ENCODE results near the gene NXPH2. TPM values are rescaled to one million over a fixed set of nuclear protein-coding genes. Genes with fewer than 3 reads are reported as not detected.

The NXPH2 gene
- total RNA-seq, 2 experiments from 2014 or later = not detected

GRCh38 chr2:138780446-138780880 lies 273 bp upstream of the NXPH2 start:
- H3K27me3 ChIP-seq (ENCODE audit: control insufficient read depth in 1 of 2, insufficient read depth in 2 of 2, low read length in 2 of 2) = peaks cover 22 to 36% of the 10 kb centered on the region in 2 experiments
- CTCF ChIA-PET = no interaction called here
- POLR2A ChIA-PET = no interaction called here
- Mint-ChIP-seq H3K4me1 (ENCODE audit: low read depth) (peaks cover 4% of the 10 kb centered on the region), H3K27me3 (peaks cover 44% of the 10 kb centered on the region), H3K4me3 (no peak overlapping the region), H3K27ac (no peak overlapping the region), H3K36me3 (ENCODE audit: low read depth) (no peaks in the 10 kb centered on the region), H3K9me3 (no peaks in the 10 kb centered on the region)
- no peak overlapping the region for H3K4me3 ChIP-seq (ENCODE audit: low read length)
- intact Hi-C loops (cut with DNase I, micrococcal nuclease) = no loop called here
- no peaks in the 10 kb centered on the region for H3K4me1 ChIP-seq (ENCODE audit: insufficient read depth, low read length)
- H3K27ac ChIP-seq (ENCODE audit: low read depth in 1 of 2, low read length in 2 of 2) = no peak overlapping the region
- no peaks in the 10 kb centered on the region for H3K9me3 ChIP-seq (ENCODE audit: control insufficient read depth in 1 of 2, insufficient read depth in 1 of 2, low read length in 2 of 2)
- no peaks in the 10 kb centered on the region for H3K36me3 ChIP-seq (ENCODE audit: insufficient read depth, low read length)
- ATAC-seq (ENCODE audit: poor library complexity) = no peak
- DNase-seq = no peak
- TF ChIP-seq, protein P1, sequence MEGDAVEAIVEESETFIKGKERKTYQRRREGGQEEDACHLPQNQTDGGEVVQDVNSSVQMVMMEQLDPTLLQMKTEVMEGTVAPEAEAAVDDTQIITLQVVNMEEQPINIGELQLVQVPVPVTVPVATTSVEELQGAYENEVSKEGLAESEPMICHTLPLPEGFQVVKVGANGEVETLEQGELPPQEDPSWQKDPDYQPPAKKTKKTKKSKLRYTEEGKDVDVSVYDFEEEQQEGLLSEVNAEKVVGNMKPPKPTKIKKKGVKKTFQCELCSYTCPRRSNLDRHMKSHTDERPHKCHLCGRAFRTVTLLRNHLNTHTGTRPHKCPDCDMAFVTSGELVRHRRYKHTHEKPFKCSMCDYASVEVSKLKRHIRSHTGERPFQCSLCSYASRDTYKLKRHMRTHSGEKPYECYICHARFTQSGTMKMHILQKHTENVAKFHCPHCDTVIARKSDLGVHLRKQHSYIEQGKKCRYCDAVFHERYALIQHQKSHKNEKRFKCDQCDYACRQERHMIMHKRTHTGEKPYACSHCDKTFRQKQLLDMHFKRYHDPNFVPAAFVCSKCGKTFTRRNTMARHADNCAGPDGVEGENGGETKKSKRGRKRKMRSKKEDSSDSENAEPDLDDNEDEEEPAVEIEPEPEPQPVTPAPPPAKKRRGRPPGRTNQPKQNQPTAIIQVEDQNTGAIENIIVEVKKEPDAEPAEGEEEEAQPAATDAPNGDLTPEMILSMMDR (IDR thresholded peaks at IDR 0.05) = no peak

DNA sequence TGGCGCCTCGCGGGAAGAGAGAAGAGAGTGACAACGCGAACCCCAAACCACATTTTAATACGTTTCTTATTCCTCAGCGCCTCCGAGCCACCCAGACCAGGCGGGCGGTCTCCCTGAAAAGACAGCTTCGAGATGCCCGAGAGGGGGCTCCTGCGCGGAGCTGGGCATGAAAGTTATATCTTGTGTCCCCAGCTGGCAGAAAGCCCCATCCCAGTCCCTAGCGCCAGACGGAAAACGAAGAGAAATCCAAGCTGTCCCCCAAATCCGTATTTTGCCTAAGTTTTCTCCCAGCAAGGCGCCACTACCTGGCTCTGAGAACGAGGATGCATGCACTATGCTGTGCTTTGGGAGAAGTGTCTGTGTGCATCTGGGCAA lies 797 bp downstream of the NXPH2 start:
- DNase-seq (no peak), ATAC-seq (ENCODE audit: poor library complexity) (no peak)
- H3K27ac ChIP-seq (ENCODE audit: low read depth in 1 of 2, low read length in 2 of 2) = no peak overlapping the region
- CTCF ChIA-PET = no interaction called here
- H3K36me3 ChIP-seq (ENCODE audit: insufficient read depth, low read length) = no peaks in the 10 kb centered on the region
- no peak overlapping the region for H3K4me3 Mint-ChIP-seq
- H3K4me3 ChIP-seq (ENCODE audit: low read length) = no peak overlapping the region
- peaks cover 22 to 39% of the 10 kb centered on the region in 2 experiments for H3K27me3 ChIP-seq (ENCODE audit: control insufficient read depth in 1 of 2, insufficient read depth in 2 of 2, low read length in 2 of 2)
- peaks cover 44% of the 10 kb centered on the region for H3K27me3 Mint-ChIP-seq
- TF ChIP-seq, protein P1 (IDR thresholded peaks at IDR 0.05) = no peak
- H3K9me3 ChIP-seq (ENCODE audit: control insufficient read depth in 1 of 2, insufficient read depth in 1 of 2, low read length in 2 of 2) = no peaks in the 10 kb centered on the region
- peaks cover 4% of the 10 kb centered on the region for H3K4me1 Mint-ChIP-seq (ENCODE audit: low read depth)
- no peak overlapping the region for H3K27ac Mint-ChIP-seq
- no peaks in the 10 kb centered on the region for H3K4me1 ChIP-seq (ENCODE audit: insufficient read depth, low read length)
- H3K9me3 Mint-ChIP-seq = no peaks in the 10 kb centered on the region
- H3K36me3 Mint-ChIP-seq (ENCODE audit: low read depth) = no peaks in the 10 kb centered on the region
- intact Hi-C loops (cut with DNase I, micrococcal nuclease) = no loop called here
- POLR2A ChIA-PET = no interaction called here

DNA sequence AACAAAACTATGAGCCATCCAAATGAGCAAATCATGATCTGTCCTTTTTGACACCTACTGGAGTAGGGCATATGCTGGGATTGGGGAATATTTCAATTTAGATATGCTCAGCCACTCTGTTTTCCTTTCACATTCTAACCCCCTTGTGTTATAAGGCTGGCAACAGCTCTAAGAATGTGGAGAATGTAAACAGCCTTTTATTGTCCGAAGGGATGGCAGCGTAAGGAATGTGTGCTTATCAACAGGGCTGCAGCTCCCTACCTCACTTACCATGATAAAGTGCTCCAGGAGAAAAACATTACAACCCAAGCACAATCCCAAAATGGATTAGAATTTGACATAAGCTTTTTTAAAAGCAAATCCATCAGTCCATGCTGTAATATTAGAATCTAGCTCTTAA lies 2.2 kb downstream of the NXPH2 start:
- Mint-ChIP-seq H3K36me3 (ENCODE audit: low read depth) (no peaks in the 10 kb centered on the region), H3K27me3 (peaks cover 38% of the 10 kb centered on the region), H3K4me1 (ENCODE audit: low read depth) (peaks cover 4% of the 10 kb centered on the region), H3K9me3 (no peaks in the 10 kb centered on the region), H3K27ac (no peak overlapping the region), H3K4me3 (no peak overlapping the region)
- intact Hi-C loops (cut with DNase I, micrococcal nuclease) = no loop called here
- Histone ChIP-seq H3K9me3 (ENCODE audit: control insufficient read depth in 1 of 2, insufficient read depth in 1 of 2, low read length in 2 of 2) (no peaks in the 10 kb centered on the region), H3K27ac (ENCODE audit: low read depth in 1 of 2, low read length in 2 of 2) (no peak overlapping the region), H3K4me3 (ENCODE audit: low read length) (no peak overlapping the region), H3K27me3 (ENCODE audit: control insufficient read depth in 1 of 2, insufficient read depth in 2 of 2, low read length in 2 of 2) (peaks cover 22 to 34% of the 10 kb centered on the region in 2 experiments), H3K36me3 (ENCODE audit: insufficient read depth, low read length) (no peaks in the 10 kb centered on the region), H3K4me1 (ENCODE audit: insufficient read depth, low read length) (no peaks in the 10 kb centered on the region)
- DNase-seq = no peak
- POLR2A ChIA-PET = no interaction called here
- TF ChIP-seq, protein P1 (IDR thresholded peaks at IDR 0.05) = no peak
- ATAC-seq (ENCODE audit: poor library complexity) = no peak
- CTCF ChIA-PET = no interaction called here
